T-helper 1 cell treated with Interleukin-12 subunit alpha and Interleukin-12 subunit beta and Interleukin-4 antibody, amounts not matched to agents 30 ng/mL and 1 ng/mL, for 36 hours (primary cell): ENCODE results near the gene OBSCN. TPM values are rescaled to one million over a fixed set of nuclear protein-coding genes. Genes with fewer than 3 reads are reported as not detected.

Experiments used
- intact Hi-C: fragments of 100-400 bp; cut with micrococcal nuclease; formaldehyde crosslinking; loops from one replicate; pipeline ENCODE4 v1.15.1; 2024
- total RNA-seq: library from RNA; stranded (reverse); gene quantifications from 2 replicates; pipeline ENCODE4 v1.2.3, GENCODE V29; 2022

The OBSCN gene
- total RNA-seq, 1 donor from 2014 or later, result 15.4 TPM

- intact Hi-C loops, result loop anchor here (5.0 to 10.0 kb wide), 4 partner anchors 671 to 2003 kb away; partner anchors contain the start of genes JMJD4, PARP1 and SNAP47
Measured at GRCh38 chr1:228408041-228408868, 200.4 kb downstream of the OBSCN start.

- intact Hi-C loops, result loop anchor here (5.0 to 10.0 kb wide), 4 partner anchors 672 to 2004 kb away; partner anchors contain the start of genes JMJD4, PARP1 and SNAP47
Measured at GRCh38 chr1:228408869-228409805, 201.3 kb downstream of the OBSCN start.

- intact Hi-C loops, result no loop called here
Measured at GRCh38 chr1:228410015-228410414, 202.2 kb downstream of the OBSCN start.

- intact Hi-C loops, result no loop called here
Measured at GRCh38 chr1:228410671-228411070, 202.8 kb downstream of the OBSCN start.

GRCh38 chr1:228411121-228411520 is 203.3 kb downstream of the OBSCN start:
- intact Hi-C loops, result no loop called here

- intact Hi-C loops, result no loop called here
Measured at GRCh38 chr1:228411548-228412430, 203.9 kb downstream of the OBSCN start.

GRCh38 chr1:228413241-228414010 is 205.6 kb downstream of the OBSCN start:
- intact Hi-C loops, result no loop called here

GRCh38 chr1:228414511-228415211 is 206.8 kb downstream of the OBSCN start:
- intact Hi-C loops, result no loop called here

- intact Hi-C loops, result no loop called here
Measured at GRCh38 chr1:228415221-228415620, 207.4 kb downstream of the OBSCN start.

GRCh38 chr1:228415853-228416216 is 208.0 kb downstream of the OBSCN start:
- intact Hi-C loops, result loop anchor here (1.0 kb wide), 2 partner anchors 9 to 41 kb away; a partner anchor contains a TSS

GRCh38 chr1:228416217-228416933 is 208.5 kb downstream of the OBSCN start, which contains the start of gene TRIM17:
TSS of gene TRIM17 (minus strand) at chr1:228416861. CDS start at chr1:228415072, 1,789 bp downstream.
- intact Hi-C loops, result loop anchor here (1.0 kb wide), 2 partner anchors 9 to 41 kb away; a partner anchor contains a TSS

- intact Hi-C loops, result no loop called here
Measured at GRCh38 chr1:228417061-228417460, 209.2 kb downstream of the OBSCN start.

GRCh38 chr1:228417483-228418203 is 209.8 kb downstream of the OBSCN start:
- intact Hi-C loops, result no loop called here

- intact Hi-C loops, result no loop called here
Measured at GRCh38 chr1:228420968-228421826, 213.4 kb downstream of the OBSCN start.

- intact Hi-C loops, result no loop called here
Measured at GRCh38 chr1:228423404-228424053, 215.7 kb downstream of the OBSCN start.
